Suppressor macrophage treated with lipopolysaccharide for 4 hours (primary cell): ENCODE results near the gene RFC4.
A peak's percentile ranks its signal among the peaks of the same experiment; 100 is the strongest.
"Not testable (repeated sequence)": the region's sequence is repeated elsewhere in the genome, so short reads cannot be mapped to it uniquely, and the experiment has no call there.

ENCODE experiments used
- DNase-seq: peaks from one replicate; pipeline ENCODE4 v3.0.0-alpha.2; 2020

RFC4 gene, protein sequence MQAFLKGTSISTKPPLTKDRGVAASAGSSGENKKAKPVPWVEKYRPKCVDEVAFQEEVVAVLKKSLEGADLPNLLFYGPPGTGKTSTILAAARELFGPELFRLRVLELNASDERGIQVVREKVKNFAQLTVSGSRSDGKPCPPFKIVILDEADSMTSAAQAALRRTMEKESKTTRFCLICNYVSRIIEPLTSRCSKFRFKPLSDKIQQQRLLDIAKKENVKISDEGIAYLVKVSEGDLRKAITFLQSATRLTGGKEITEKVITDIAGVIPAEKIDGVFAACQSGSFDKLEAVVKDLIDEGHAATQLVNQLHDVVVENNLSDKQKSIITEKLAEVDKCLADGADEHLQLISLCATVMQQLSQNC

DNA sequence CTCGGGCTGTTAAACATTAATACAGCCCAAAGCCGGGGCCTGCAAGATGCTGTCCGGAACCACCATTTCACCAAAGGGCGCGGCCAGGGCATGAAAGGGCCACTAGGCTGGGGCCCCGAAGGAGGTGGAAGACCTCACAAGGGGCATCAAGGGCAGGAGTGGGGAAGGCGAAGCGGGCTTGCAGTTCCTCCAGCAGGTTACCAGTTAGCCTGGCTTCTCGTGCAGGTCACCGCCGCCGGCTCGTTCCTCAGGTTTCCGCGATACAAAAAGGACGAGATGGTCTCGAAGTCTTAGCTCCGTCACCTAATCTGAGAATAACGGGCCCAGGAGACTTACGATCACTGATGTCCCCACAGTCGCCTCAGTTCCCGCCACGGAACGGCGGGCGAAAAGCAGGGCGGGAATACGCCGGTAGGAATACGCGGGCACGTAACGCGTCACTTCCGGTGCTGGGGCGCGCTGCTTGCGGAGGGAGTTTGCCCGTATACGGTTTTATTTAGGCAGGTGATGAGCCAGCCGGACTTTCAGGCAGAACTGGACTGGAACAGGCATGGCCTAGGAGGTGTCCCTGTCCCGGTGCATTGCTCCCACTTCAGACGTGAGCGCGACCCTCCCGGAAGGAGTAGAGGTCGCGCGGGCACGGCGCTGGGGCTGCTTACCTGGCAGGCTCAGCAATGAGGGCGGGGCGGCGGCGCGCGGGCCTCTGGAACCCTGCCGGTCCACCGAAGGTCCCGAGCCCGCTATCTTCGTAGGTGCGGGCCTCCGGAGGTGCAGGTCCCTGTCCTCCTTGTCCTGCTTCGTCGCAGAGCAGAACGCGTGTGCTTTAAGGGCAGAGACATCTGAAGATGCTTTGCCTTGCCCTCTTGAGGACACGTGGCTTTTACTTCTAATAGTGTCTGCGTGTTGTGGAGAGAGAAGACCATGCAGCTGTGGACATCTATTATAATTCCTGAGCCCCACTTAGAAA, at the start of gene RFC4:
Gene RFC4, minus strand, starts transcription at position 394 of the 967 bp plus-strand sequence. CDS start 1,769 bp downstream, outside the sequence.
- peak; percentile 87 for DNase-seq

DNA sequence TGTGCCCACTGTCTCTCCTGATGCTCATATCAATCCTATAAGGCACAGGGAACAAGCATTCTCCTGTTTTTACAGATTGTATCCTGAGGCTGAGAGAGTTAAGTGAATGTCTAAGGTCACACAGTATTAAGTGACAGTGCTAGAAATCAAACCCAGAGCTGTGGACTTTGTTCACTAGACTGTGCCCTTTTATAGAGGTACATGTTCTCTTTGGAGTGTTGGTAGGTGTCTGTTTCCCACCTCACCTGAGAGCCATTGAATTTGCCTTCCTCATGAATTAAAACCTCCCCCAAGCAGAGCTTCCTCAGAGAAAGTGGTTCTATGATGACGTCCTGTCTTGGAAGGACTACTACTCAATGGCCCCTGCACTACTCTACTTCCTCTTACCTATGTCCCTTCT, 48.7 kb upstream of the RFC4 start:
- no peak for DNase-seq

DNA sequence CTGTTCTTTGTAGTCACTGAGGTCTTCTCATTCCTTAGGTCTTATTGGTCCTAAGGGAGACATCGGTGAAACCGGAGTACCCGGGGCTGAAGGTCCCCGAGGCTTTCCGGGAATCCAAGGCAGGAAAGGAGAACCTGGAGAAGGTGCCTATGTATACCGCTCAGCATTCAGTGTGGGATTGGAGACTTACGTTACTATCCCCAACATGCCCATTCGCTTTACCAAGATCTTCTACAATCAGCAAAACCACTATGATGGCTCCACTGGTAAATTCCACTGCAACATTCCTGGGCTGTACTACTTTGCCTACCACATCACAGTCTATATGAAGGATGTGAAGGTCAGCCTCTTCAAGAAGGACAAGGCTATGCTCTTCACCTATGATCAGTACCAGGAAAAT, 47.9 kb upstream of the RFC4 start:
- no peak for DNase-seq

DNA sequence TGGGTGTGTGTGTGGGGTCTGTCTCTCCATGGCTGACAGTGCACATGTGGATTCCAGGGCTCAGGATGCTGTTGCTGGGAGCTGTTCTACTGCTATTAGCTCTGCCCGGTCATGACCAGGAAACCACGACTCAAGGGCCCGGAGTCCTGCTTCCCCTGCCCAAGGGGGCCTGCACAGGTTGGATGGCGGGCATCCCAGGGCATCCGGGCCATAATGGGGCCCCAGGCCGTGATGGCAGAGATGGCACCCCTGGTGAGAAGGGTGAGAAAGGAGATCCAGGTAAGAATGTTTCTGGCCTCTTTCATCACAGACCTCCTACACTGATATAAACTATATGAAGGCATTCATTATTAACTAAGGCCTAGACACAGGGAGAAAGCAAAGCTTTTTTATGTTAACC, 46.7 kb upstream of the RFC4 start:
- no peak for DNase-seq

DNA sequence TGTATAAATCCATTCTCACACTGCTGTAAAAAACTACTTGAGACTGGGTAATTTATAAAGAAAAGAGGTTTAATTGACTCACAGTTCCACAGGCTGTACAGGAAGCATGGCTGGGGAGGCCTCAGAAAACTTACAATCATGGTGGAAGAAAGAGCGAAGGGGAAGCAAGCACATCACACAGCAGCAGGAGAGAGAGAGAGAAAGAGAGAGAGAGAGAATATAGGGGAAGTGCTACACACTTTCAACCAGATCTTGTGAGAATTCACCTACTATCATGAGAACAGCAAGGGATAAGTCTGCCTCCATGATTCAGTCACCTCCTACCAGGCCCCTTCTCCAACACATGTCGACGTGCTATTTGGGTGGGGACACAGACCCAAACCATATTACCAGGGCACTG, 45.6 kb upstream of the RFC4 start:
- not testable (repeated sequence) for DNase-seq

DNA sequence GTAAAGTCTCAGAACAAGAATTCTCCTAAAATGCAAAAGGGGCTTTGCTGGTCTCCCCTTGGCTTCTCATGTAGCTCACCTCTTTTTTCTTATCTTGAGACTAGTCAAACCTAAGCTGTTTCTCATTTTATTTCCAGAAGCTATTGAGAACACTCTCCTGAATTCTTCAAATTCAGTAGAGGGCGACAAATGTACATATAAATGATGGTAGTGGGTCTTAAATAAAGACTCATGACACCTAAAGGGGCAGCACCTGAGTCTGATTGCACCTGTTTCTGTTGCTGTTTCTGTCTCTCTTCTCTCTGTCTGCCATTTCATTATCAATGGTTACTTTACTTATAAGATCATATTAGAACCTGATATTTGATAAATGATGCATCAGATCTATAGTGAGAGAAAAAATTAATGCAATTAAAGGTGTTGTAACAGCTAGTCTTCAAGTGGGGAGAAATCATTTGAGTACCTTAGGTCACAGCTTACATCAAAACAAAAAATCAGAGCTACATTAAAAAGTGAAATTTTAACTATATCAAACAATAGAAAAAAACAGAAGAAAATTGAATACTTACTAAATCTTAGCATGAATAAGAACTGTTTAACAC, 43.2 kb upstream of the RFC4 start:
- DNase-seq, result peak; percentile 46

DNA sequence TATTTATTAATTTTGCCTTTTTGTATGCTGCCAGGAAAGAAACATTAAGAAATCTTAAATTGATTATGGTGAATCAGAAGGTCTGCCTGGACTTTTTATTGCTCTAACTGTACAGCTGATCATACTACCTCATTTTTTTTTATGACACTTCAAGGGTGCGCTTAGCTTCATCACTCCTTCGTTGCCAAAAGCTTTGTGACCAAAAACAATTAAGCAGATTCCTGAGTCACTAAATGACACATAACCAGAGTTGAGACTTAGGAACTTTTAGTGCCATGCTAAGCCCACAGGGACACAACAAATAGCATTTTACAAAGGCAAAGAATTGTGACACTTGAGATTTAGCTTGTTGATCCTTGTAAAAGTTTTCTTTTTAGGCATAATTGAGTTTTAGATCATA, 41.2 kb upstream of the RFC4 start:
- no peak for DNase-seq

DNA sequence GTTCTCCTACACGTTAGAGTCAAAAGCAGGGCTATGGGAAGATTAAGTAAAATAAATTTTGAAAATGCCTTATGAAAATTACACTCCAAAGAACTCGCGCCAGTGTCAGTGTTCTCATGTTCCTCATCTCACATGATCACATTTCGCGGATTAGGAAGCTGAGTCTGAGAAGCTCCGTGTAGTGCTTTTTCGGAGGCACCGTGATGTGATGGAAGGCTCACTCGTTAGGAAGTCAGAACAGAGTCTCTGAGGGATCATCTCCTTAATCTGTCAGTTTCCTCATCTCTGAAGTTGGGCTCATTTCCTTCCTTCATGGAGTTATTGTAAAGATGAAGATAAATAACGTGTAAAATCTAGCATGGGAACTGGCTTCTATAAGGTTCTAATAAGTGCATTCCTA, 39.5 kb upstream of the RFC4 start:
- peak; percentile 16 for DNase-seq

DNA sequence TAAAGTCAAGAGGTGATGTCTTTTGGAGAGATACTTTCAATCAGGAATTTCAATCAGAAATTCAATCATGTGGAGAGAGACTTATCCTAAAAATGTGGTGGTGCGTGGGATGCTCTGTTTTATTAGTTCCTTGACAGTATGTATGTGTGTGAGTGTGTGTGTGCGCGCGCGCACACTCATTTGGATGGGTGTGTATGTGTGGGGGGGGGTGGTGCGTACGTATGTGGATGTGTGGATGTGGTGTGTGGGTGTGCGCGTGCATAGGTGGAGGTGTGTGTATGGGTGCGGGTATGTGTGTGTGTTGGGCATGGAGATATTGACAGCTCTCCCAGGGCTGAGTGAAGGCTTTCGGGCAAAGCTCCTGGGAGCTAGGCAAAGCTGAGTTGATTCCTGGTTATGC, 38.6 kb upstream of the RFC4 start:
- DNase-seq, result no peak

DNA sequence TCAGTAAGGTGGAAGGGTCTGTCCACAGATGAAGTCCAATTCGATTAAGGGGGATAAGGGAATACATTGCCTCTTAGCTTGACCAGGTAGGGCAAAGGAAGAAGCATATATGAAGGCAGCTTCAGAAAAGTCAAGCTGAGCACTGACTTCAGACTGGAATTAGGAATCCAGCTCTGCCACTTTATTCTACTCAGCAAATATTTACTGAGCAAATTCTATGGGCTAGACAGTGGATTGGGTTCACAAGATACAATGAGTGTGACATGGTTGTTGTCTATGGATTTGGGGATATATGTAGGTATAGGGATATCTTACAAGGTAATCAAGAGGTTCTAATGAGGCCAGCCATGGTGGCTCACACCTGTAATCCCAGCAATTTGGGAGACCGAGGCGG, 36.8 kb upstream of the RFC4 start:
- DNase-seq, result no peak

DNA sequence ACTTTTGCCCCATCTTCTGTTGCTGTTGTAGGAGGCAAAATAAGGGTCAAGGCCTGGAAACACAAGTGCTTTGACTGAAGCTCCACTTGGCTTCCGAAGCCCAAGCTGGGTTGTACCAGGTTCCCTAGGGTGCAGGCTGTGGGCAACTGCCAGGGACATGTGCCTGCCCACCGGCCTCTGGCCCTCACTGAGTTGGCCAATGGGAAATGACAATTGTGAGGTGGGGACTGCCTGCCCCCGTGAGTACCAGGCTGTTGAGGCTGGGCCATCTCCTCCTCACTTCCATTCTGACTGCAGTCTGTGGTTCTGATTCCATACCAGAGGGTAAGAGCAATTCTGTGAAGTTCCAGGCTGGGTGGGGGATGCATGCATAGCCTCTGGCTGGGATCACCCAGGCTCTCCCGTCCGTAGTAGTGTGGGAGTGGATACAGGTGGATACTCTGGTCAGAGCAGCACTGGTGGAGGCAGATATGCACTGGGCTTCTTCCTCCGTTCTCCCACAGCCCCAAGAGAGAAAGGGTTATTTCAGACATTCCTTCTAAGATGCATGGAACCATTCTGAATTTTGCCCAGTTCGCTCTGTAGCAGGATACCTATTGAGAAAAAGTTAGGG, 36.2 kb upstream of the RFC4 start, which contains the start of gene ADIPOQ:
Gene ADIPOQ, plus strand, starts transcription at position 285 of the 613 bp plus-strand sequence. CDS start 10,349 bp downstream, outside the sequence.
- no peak for DNase-seq

DNA sequence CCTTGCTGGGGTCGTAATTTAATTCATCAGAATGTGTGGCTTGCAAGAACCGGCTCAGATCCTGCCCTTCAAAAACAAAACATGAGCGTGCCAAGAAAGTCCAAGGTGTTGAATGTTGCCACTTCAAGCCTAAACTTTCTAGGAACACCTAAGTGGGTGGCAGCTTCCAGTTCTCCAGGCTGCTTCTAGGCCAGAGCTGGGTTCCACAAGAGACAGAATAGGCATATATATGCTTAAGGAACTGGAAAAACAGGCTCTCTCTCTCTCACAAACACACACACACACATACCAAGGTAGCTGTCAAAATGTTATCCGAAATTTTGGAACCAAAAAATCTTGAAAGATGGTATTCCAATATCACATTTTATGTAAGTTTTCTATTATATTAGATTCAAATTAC, 35.3 kb upstream of the RFC4 start:
- DNase-seq, result no peak

DNA sequence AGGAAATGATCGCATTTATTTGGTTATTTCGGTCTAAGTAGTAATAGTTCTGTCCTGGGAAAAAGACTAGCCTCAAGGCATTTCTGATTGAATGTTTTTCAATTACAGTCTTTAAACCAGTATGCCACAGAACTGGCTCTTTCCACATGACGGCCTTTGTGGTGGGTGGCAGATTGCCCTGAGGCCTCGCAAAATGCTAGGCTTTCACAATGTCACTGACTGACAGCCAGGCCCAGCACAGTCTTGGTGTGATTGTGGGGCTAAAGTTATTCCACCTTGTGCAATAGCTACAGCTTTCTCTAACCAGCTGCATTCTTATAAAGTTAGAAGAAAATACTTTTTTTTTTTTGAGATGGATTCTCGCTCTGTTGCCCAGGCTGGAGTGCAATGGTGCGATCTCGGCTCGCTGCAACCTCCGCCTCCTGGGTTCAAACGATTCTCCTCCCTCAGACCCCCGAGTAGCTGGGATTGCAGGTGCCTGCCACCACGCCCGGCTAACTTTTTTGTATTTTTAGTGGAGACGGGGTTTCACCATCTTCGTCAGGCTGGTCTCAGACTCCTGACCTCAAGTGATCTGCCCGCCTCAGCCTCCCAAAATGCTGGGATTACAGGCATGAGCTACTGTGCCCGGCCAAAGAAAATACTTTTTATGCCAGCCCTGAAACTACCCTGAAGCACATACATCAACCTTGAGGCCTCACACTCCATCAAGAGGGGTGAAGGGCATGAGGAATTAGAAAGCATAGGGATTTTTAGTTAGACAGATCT, 33.8 kb upstream of the RFC4 start:
- DNase-seq, result peak; percentile 32

DNA sequence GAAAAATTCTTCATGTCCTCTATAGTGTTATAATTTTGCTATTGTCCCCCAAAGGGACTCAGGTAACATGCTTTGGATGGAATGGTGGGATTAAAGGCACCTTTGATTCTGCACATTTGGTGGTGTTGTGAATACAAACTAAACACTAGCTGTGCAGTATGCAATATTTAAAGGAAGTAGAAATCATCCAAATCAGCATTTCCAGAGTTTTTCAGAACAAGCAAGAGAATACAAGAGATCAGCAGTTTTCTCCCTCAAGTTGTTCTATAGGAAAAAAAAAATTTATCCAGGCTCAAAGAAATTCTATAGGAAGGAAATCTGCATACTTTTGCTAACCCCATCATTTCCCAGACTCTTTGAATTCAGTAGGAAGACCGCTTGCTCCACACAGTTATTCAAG, 26.0 kb upstream of the RFC4 start:
- no peak for DNase-seq

DNA sequence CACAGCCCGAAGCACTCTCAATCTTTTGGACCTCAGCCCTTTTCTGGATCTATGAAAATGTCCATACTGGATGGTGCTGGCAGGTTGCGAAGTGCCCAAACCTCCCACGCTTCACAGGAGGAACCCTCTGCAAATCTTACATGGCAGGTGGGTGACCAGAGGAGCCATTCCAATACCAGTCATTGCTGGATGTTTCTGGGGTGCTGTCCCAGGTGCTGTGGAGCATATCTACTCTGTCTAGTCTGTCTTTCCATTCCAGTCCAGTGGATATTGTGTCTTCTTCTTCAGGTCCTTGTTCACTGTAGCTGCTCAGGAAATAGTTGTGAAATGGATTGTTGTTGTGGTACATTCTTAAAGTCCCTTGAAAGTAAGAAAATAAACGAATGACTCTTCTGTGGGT, 25.5 kb upstream of the RFC4 start:
- DNase-seq, result no peak

DNA sequence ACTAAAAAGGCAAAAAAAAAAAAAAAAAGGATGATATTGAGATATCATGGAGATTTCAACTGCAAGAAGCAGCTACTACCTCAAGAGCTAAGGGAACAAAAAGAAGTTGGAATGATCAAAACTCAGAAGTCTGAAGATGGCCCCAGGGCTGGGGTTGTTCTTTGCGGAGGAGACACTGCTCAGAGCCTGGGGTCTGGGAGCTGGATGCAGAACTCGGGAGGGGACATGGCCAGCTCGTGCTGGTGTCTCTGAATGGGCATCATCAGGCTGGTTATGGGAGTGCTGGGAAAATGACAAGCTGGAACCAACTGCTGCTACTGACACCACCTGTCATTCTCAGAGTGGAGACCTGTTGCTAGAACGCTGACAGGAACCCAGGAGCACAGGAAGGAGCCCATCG, 22.1 kb upstream of the RFC4 start:
- no peak for DNase-seq

DNA sequence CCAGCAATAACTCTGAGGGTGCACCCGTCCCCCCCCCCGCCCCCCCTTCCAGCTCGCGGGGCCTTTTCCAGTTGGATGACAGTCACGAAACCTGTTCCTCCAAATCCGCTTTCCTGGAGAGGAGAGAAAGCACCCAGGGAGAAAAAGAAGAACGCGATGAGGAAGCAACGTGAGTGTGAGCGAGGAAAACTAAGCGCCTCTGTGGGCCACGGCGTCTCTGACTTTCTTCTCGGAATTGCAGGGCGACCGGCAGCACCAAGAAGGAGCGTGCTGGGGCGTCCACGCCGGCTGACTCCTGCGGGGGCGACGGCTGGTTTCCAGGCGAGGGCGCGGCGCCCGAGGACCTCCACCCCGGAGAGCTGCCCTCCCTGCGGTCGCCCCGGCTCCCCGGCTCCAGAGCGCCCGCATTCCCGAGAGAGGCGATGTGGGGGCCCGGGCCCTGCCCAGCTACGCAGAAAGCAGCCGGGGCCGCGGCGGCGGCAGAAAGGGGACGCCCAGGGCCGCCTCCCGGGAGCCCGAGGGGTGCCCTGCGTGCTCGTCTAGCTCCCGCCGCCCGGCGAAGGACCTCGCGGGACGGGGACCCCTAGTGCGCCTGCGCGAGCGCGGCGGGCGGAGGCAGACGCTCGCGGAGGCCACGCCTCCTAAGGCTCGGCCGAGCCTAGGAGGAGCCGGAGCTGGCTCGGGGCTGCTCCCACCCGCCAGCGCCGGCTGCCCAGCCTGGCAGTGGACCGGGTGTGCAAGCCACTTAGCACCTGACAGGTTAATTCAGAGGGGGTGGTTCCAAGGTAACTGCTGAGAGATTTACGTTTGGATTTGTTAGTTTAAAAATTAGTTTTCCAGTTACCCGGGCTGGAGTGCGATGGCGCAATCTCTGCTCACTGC, 20.9 kb upstream of the RFC4 start:
- peak; percentile 96 for DNase-seq

DNA sequence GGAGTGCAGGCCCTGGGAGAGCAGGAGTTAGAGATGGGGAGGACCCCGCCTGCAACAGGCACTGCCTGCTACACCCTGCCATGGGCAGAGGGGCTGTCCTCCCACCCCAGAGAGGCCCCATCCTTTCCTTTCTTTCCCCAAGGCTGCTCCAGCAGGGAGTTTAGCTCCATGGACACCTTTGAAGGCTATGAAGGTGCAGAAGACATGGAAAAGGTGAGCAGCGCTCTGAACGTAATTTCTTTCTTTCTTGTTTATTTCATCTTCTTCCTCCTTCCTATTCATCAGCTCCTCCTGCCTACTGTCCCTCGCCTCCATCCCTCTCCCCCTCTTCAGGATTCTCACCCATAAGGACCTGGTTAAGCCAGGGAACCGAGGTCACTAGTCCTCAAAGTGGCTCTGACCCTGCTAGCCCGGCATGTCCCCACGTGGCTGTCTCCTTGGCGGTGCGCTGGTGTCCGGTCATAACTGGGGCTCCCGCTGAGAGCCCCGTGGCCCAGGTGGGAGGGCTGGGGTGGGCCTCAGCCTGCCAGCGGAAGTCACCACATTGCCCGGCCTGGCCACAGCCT, 20.2 kb upstream of the RFC4 start:
- DNase-seq, result no peak

DNA sequence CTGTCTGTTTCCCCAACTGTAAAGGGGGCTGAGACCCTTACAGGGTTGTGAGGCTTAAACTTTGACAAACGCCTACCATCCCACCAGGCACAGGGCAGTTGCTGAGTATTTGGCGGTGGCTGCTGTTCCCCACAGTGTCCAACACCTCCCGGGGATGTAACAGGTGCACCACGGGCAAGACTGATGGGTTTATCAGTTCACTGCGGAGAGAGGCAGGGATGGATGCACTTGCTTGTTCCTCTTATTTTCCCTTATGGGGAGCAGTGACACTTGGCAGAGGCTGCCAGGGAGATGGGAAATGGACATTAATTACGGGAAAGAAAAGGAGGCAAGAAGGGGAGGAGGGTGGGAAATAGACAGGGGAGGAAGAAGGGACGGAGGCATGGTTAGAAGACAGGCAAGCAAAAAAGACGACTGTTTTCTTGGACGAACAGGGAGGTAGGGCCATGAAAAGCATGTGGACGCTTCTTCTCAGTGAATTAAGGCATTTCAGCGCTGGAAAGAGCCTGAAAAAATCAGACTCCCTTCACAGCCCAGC, 19.7 kb upstream of the RFC4 start:
- no peak for DNase-seq

DNA sequence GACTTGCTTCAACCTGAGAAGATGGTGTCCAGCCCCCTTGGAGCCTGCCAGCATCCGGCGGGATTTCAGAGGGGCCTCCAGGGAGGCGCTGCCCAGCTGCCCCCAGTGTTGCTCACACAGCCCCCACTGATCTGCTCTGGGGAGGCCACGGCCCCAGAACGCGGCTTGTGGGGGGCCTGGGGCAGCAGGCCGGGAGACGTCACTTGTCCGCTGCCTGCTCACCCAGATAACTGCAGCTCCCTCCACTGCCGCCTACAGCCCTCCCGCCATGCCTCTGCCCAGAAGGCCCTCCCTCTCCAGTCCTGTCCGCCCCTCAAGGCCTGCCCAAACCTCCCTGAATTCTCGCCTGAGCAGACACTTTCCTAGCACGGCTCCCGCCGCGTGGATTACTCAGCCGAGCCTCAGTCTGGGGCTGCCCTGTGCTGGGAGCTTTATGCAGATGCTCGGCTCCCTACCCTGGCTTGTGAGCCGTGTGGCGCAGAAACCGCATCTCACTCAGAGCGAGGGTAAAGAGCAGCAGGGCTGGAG, 19.1 kb upstream of the RFC4 start:
- DNase-seq, result no peak
